ENCODE measurements around the gene ARHGAP26. TPM values are rescaled to one million over a fixed set of nuclear protein-coding genes. Genes with fewer than 3 reads are reported as not detected.

Gene ARHGAP26
- total RNA-seq, 6 experiments from 2014 or later: 6.7 to 14.5 (median 8.3) TPM

GRCh38 chr5:142857405-142857804 lies 87.2 kb downstream of the ARHGAP26 start:
- intact Hi-C loops (cut with DNase I): no loop called here
- Histone ChIP-seq H3K4me3 (no peak overlapping the region), H3K9me3 (no peaks in the 10 kb centered on the region), H3K4me1 (peaks cover 0 to 5% (median 0%) of the 10 kb centered on the region in 4 donors), H3K36me3 (no peaks in the 10 kb centered on the region), H3K27ac (no peak overlapping the region), H3K27me3 (no peaks in the 10 kb centered on the region)
- ATAC-seq (peak in 2 of 4 donors; percentile 25 to 36), DNase-seq (no peak)
- TF ChIP-seq, protein P1, sequence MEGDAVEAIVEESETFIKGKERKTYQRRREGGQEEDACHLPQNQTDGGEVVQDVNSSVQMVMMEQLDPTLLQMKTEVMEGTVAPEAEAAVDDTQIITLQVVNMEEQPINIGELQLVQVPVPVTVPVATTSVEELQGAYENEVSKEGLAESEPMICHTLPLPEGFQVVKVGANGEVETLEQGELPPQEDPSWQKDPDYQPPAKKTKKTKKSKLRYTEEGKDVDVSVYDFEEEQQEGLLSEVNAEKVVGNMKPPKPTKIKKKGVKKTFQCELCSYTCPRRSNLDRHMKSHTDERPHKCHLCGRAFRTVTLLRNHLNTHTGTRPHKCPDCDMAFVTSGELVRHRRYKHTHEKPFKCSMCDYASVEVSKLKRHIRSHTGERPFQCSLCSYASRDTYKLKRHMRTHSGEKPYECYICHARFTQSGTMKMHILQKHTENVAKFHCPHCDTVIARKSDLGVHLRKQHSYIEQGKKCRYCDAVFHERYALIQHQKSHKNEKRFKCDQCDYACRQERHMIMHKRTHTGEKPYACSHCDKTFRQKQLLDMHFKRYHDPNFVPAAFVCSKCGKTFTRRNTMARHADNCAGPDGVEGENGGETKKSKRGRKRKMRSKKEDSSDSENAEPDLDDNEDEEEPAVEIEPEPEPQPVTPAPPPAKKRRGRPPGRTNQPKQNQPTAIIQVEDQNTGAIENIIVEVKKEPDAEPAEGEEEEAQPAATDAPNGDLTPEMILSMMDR (IDR thresholded peaks at IDR 0.05): no peak
- TF ChIP-seq POLR2A (IDR thresholded peaks at IDR 0.05): no peak
- WGBS (ENCODE audit: insufficient coverage, low coverage, low lambda C conversion rate, missing lambda C conversion rate): 47% methylated on average over 3 of the region's 4 CpGs

DNA sequence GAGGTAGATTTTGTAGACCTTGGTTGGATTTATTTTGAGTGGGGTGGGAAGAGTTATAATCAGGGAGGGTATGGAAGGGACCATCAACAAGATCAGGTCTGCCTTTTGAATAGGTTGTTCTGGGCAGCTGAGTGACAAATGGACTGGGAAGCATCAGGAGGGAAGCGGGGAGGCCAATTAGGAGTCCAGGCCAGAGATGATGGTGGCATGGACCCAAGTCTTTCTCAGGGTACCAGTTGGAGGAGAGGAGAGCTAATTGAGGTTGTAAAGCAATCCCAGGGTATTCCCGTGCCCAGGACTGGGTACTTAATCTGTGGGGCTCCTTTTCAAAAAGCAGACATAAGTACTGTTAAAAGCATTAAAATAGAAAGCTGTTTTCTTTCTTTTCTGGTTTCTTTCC lies 88.9 kb downstream of the ARHGAP26 start:
- Histone ChIP-seq H3K4me3 (no peak overlapping the region), H3K36me3 (no peaks in the 10 kb centered on the region), H3K27ac (no peak overlapping the region), H3K27me3 (no peaks in the 10 kb centered on the region), H3K9me3 (no peaks in the 10 kb centered on the region), H3K4me1 (peaks cover 0 to 5% (median 0%) of the 10 kb centered on the region in 4 donors)
- whole genome bisulfite sequencing (ENCODE audit: insufficient coverage, low coverage, low lambda C conversion rate, missing lambda C conversion rate): 100% methylated on average over 2 of the region's 2 CpGs
- TF ChIP-seq, protein P1 (IDR thresholded peaks at IDR 0.05): no peak
- TF ChIP-seq POLR2A (IDR thresholded peaks at IDR 0.05): no peak
- intact Hi-C loops (cut with DNase I): no loop called here
- no peak for ATAC-seq
- no peak for DNase-seq

- Histone ChIP-seq H3K4me1 (peaks cover 0 to 5% (median 0%) of the 10 kb centered on the region in 4 donors), H3K4me3 (no peak overlapping the region), H3K27ac (no peak overlapping the region), H3K36me3 (no peaks in the 10 kb centered on the region), H3K27me3 (no peaks in the 10 kb centered on the region), H3K9me3 (no peaks in the 10 kb centered on the region)
- intact Hi-C loops (cut with DNase I): no loop called here
- WGBS (ENCODE audit: insufficient coverage, low coverage, low lambda C conversion rate, missing lambda C conversion rate): 69% methylated on average over 2 of the region's 2 CpGs
- ATAC-seq (peak in 3 of 4 donors; percentile 17 to 55 (median 37)), DNase-seq (no peak)
- TF ChIP-seq POLR2A (IDR thresholded peaks at IDR 0.05): no peak
- TF ChIP-seq, protein P1 (IDR thresholded peaks at IDR 0.05): no peak
These were observed 90.1 kb downstream of the ARHGAP26 start for GRCh38 chr5:142860270-142860669.

GRCh38 chr5:142861011-142861410 lies 90.8 kb downstream of the ARHGAP26 start:
- no peaks in the 10 kb centered on the region for H3K27me3 ChIP-seq
- intact Hi-C loops (cut with DNase I): no loop called here
- peaks cover 0 to 5% (median 0%) of the 10 kb centered on the region in 4 donors for H3K4me1 ChIP-seq
- 47% methylated on average over 3 of the region's 7 CpGs for WGBS (ENCODE audit: insufficient coverage, low coverage, low lambda C conversion rate, missing lambda C conversion rate)
- H3K27ac ChIP-seq: no peak overlapping the region
- ATAC-seq (peak in 3 of 4 donors; percentile 23 to 56 (median 42)), DNase-seq (no peak)
- no peak for TF ChIP-seq POLR2A (IDR thresholded peaks at IDR 0.05)
- TF ChIP-seq, protein P1 (IDR thresholded peaks at IDR 0.05): no peak
- H3K9me3 ChIP-seq: no peaks in the 10 kb centered on the region
- no peaks in the 10 kb centered on the region for H3K36me3 ChIP-seq
- no peak overlapping the region for H3K4me3 ChIP-seq

GRCh38 chr5:142862594-142862993 lies 92.4 kb downstream of the ARHGAP26 start:
- WGBS (ENCODE audit: insufficient coverage, low coverage, low lambda C conversion rate, missing lambda C conversion rate): 90% methylated on average over 4 of the region's 4 CpGs
- Histone ChIP-seq H3K27ac (no peak overlapping the region), H3K9me3 (no peaks in the 10 kb centered on the region), H3K27me3 (no peaks in the 10 kb centered on the region), H3K36me3 (no peaks in the 10 kb centered on the region), H3K4me3 (no peak overlapping the region), H3K4me1 (peaks cover 0 to 5% (median 2%) of the 10 kb centered on the region in 4 donors)
- intact Hi-C loops (cut with DNase I): no loop called here
- no peak for DNase-seq
- TF ChIP-seq, protein P1 (IDR thresholded peaks at IDR 0.05): no peak
- TF ChIP-seq POLR2A (IDR thresholded peaks at IDR 0.05): no peak
- no peak for ATAC-seq
